ENCODE measurements around the gene SPRED1. TPM values are rescaled to one million over a fixed set of nuclear protein-coding genes. Genes with fewer than 3 reads are reported as not detected.

SPRED1 gene
- total and polyA plus RNA-seq, 2 experiments from 2014 or later: 8.2 to 23.2 TPM

- H3K9me3 ChIP-seq (ENCODE audit: low read depth): no peaks in the 10 kb centered on the region
- no peak overlapping the region for H3K4me2 ChIP-seq
- peaks cover 6% of the 10 kb centered on the region for H3K79me2 ChIP-seq
- H4K20me1 ChIP-seq (ENCODE audit: insufficient read depth, poor library complexity, severe bottlenecking): no peaks in the 10 kb centered on the region
- no peaks in the 10 kb centered on the region for H3K27me3 ChIP-seq
- no peaks in the 10 kb centered on the region for H3K4me1 ChIP-seq (ENCODE audit: insufficient read depth)
- DNase-seq (ENCODE audit: low spot score): no peak
- 100% methylated on average over 1 of the region's 1 CpG for WGBS (ENCODE audit: low lambda C conversion rate, missing lambda C conversion rate)
- TF ChIP-seq EZH2 (IDR thresholded peaks at IDR 0.05; ENCODE audit: borderline replicate concordance) (no peak), EZH2phosphoT487 (IDR thresholded peaks at IDR 0.05; ENCODE audit: low read depth, severe bottlenecking, unreplicated experiment) (no peak), CTCF (IDR thresholded peaks at IDR 0.05; ENCODE audit: poor library complexity) (no peak)
- H3K27ac ChIP-seq: no peak overlapping the region
- H3K9me2 ChIP-seq (replicated peaks; ENCODE audit: insufficient read depth): no peaks in the 10 kb centered on the region
- no peak overlapping the region for H3K4me3 ChIP-seq
- no peak overlapping the region for H2AFZ ChIP-seq
- H3K36me3 ChIP-seq (replicated peaks; ENCODE audit: insufficient read depth, low read depth): no peaks in the 10 kb centered on the region
Measured at GRCh38 chr15:38325648-38325990, 73.0 kb downstream of the SPRED1 start.

GRCh38 chr15:38332711-38333110 is 80.1 kb downstream of the SPRED1 start:
- no peaks in the 10 kb centered on the region for H3K79me2 ChIP-seq
- H3K27ac ChIP-seq: no peak overlapping the region
- DNase-seq (ENCODE audit: low spot score): no peak
- H3K36me3 ChIP-seq (replicated peaks; ENCODE audit: insufficient read depth, low read depth): no peaks in the 10 kb centered on the region
- H4K20me1 ChIP-seq (ENCODE audit: insufficient read depth, poor library complexity, severe bottlenecking): no peaks in the 10 kb centered on the region
- no peaks in the 10 kb centered on the region for H3K9me3 ChIP-seq (ENCODE audit: low read depth)
- no peaks in the 10 kb centered on the region for H3K4me1 ChIP-seq (ENCODE audit: insufficient read depth)
- H3K4me2 ChIP-seq: no peak overlapping the region
- 83% methylated on average over 1 of the region's 1 CpG for WGBS (ENCODE audit: low lambda C conversion rate, missing lambda C conversion rate)
- H3K4me3 ChIP-seq: no peak overlapping the region
- H3K9me2 ChIP-seq (replicated peaks; ENCODE audit: insufficient read depth): no peaks in the 10 kb centered on the region
- no peak for TF ChIP-seq EZH2phosphoT487 (IDR thresholded peaks at IDR 0.05; ENCODE audit: low read depth, severe bottlenecking, unreplicated experiment)
- TF ChIP-seq CTCF (IDR thresholded peaks at IDR 0.05; ENCODE audit: poor library complexity): no peak
- no peak for TF ChIP-seq EZH2 (IDR thresholded peaks at IDR 0.05; ENCODE audit: borderline replicate concordance)
- no peaks in the 10 kb centered on the region for H3K27me3 ChIP-seq
- no peak overlapping the region for H2AFZ ChIP-seq

- Histone ChIP-seq H3K4me3 (no peak overlapping the region), H3K4me2 (no peak overlapping the region), H3K79me2 (no peaks in the 10 kb centered on the region), H2AFZ (no peak overlapping the region), H3K9me3 (ENCODE audit: low read depth) (no peaks in the 10 kb centered on the region), H3K27ac (no peak overlapping the region), H3K36me3 (replicated peaks; ENCODE audit: insufficient read depth, low read depth) (no peaks in the 10 kb centered on the region), H3K27me3 (no peaks in the 10 kb centered on the region), H4K20me1 (ENCODE audit: insufficient read depth, poor library complexity, severe bottlenecking) (no peaks in the 10 kb centered on the region), H3K9me2 (replicated peaks; ENCODE audit: insufficient read depth) (no peaks in the 10 kb centered on the region), H3K4me1 (ENCODE audit: insufficient read depth) (no peaks in the 10 kb centered on the region)
- no peak for DNase-seq (ENCODE audit: low spot score)
- no peak for TF ChIP-seq EZH2phosphoT487 (IDR thresholded peaks at IDR 0.05; ENCODE audit: low read depth, severe bottlenecking, unreplicated experiment)
- no peak for TF ChIP-seq EZH2 (IDR thresholded peaks at IDR 0.05; ENCODE audit: borderline replicate concordance)
- TF ChIP-seq CTCF (IDR thresholded peaks at IDR 0.05; ENCODE audit: poor library complexity): no peak
- 46% methylated on average over 1 of the region's 1 CpG for WGBS (ENCODE audit: low lambda C conversion rate, missing lambda C conversion rate)
Measured at GRCh38 chr15:38335116-38335515, 82.5 kb downstream of the SPRED1 start.

- whole genome bisulfite sequencing (ENCODE audit: low lambda C conversion rate, missing lambda C conversion rate): 98% methylated on average over 2 of the region's 2 CpGs
- no peaks in the 10 kb centered on the region for H4K20me1 ChIP-seq (ENCODE audit: insufficient read depth, poor library complexity, severe bottlenecking)
- no peak overlapping the region for H3K4me3 ChIP-seq
- H3K4me2 ChIP-seq: no peak overlapping the region
- no peaks in the 10 kb centered on the region for H3K4me1 ChIP-seq (ENCODE audit: insufficient read depth)
- H3K79me2 ChIP-seq: no peaks in the 10 kb centered on the region
- TF ChIP-seq EZH2phosphoT487 (IDR thresholded peaks at IDR 0.05; ENCODE audit: low read depth, severe bottlenecking, unreplicated experiment) (no peak), EZH2 (IDR thresholded peaks at IDR 0.05; ENCODE audit: borderline replicate concordance) (no peak), CTCF (IDR thresholded peaks at IDR 0.05; ENCODE audit: poor library complexity) (no peak)
- no peaks in the 10 kb centered on the region for H3K36me3 ChIP-seq (replicated peaks; ENCODE audit: insufficient read depth, low read depth)
- no peak overlapping the region for H2AFZ ChIP-seq
- H3K27me3 ChIP-seq: no peaks in the 10 kb centered on the region
- no peaks in the 10 kb centered on the region for H3K9me3 ChIP-seq (ENCODE audit: low read depth)
- no peak overlapping the region for H3K27ac ChIP-seq
- no peaks in the 10 kb centered on the region for H3K9me2 ChIP-seq (replicated peaks; ENCODE audit: insufficient read depth)
- DNase-seq (ENCODE audit: low spot score): no peak
Measured at GRCh38 chr15:38344351-38344750, 91.7 kb downstream of the SPRED1 start.

Measured in hepatocyte (in vitro differentiated cells).